HepG2 (cell line): ENCODE measurements around the gene CERS5. TPM values are rescaled to one million over a fixed set of nuclear protein-coding genes. Genes with fewer than 3 reads are reported as not detected.

Experiments
- ATAC-seq: fragments of 200-7000 bp; cut with Tn5 transposase; 3 replicates; pipeline ENCODE4 v1.9.1; 2020; ENCODE audit warnings: mild to moderate bottlenecking, moderate library complexity
- BruUV-seq: library from RNA; stranded (reverse); fragments of 400-500 nt; replicated peaks from 2 replicates; lab custom pipeline; 2021; lab: Mats Ljungman, UMichigan
- CTCF ChIA-PET: fragments of 300-600 bp; formaldehyde crosslinking; extraction: SDS; loops from one replicate; lab custom pipeline; 2021; ENCODE audit warnings: low total read pairs, inconsistent platforms, low intra/inter-chr PET ratio; lab: Yijun Ruan, JAX
- POLR2A ChIA-PET: fragments of 350-600 bp; sonication (Branson Sonifier 250); formaldehyde crosslinking; loops from one replicate; lab custom pipeline; 2020; ENCODE audit warnings: antibody characterized with exemption, inconsistent platforms; lab: Yijun Ruan, JAX
- DNase-seq: peaks from one replicate; pipeline ENCODE4 v3.0.0-alpha.2; 2015; ENCODE audit warnings: low spot score
- FAIRE-seq: peaks from 3 replicates; lab custom pipeline; 2011; peaks lifted over from hg19 to GRCh38; lab: Jason Lieb, UNC
- H2AFZ ChIP-seq: one replicate; pipeline ENCODE4 v1.6.1; 2011; ENCODE audit warnings: low read length, inconsistent platforms
- H3K27ac ChIP-seq: fragments of 300-600 bp; 3 replicates; pipeline ENCODE4 v1.8.0; 2011; ENCODE audit warnings: mixed run types, mild to moderate bottlenecking, mixed read lengths, low read length, inconsistent platforms; ENCODE audit not compliant: insufficient read depth; ENCODE audit errors: extremely low read length
- H3K27me3 ChIP-seq, 2 experiments: fragments of 200-600 bp in 1 of 2; 2 replicates in 1 of 2; 3 replicates in 1 of 2; pipeline versions ENCODE4 v1.6.0 to v1.8.0; 2011; ENCODE audit warnings: low read length in 2 of 2, mild to moderate bottlenecking in 2 of 2, moderate library complexity in 2 of 2, inconsistent platforms in 1 of 2; ENCODE audit not compliant: insufficient read depth in 2 of 2, control insufficient read depth in 1 of 2
- H3K36me3 ChIP-seq, 2 experiments: fragments of 200-600 bp in 1 of 2; replicated peaks in 1 of 2; 2 replicates in 1 of 2; 3 replicates in 1 of 2; pipeline versions ENCODE4 v1.5.1 to v1.8.0; 2011; ENCODE audit warnings: low read length in 2 of 2, inconsistent platforms in 1 of 2; ENCODE audit not compliant: insufficient read depth in 2 of 2, control insufficient read depth in 1 of 2
- H3K4me1 ChIP-seq: 2 replicates; pipeline ENCODE4 v1.5.1; 2012; ENCODE audit warnings: low read length, inconsistent platforms; ENCODE audit not compliant: insufficient read depth
- H3K4me2 ChIP-seq: 2 replicates; pipeline ENCODE4 v1.6.0; 2011; ENCODE audit warnings: low read depth, low read length, inconsistent platforms
- H3K4me3 ChIP-seq, 3 experiments: fragments of 200-600 bp in 1 of 3; sonication (generic), shearing (Covaris generic) in 1 of 3; replicated peaks in 1 of 3; 2 replicates each; pipeline ENCODE4 v1.5.1; 2011 to 2016; ENCODE audit warnings: low read length in 3 of 3, inconsistent platforms in 2 of 3, low read depth in 2 of 3, mild to moderate bottlenecking in 2 of 3, control low read depth in 1 of 3, mixed read lengths in 1 of 3; ENCODE audit not compliant: insufficient read depth in 1 of 3
- H3K79me2 ChIP-seq: one replicate; pipeline ENCODE4 v1.6.1; 2011; ENCODE audit warnings: low read length, inconsistent platforms; ENCODE audit not compliant: insufficient read depth
- H3K9ac ChIP-seq: 2 replicates; pipeline ENCODE4 v1.6.0; 2011; ENCODE audit warnings: mild to moderate bottlenecking, low read depth, low read length, inconsistent platforms; ENCODE audit not compliant: insufficient read depth
- H3K9me3 ChIP-seq: 2 replicates; pipeline ENCODE4 v1.5.1; 2012; ENCODE audit warnings: mild to moderate bottlenecking, low read length
- H4K20me1 ChIP-seq: 2 replicates; pipeline ENCODE4 v1.6.0; 2011; ENCODE audit warnings: inconsistent platforms, mild to moderate bottlenecking, low read length, moderate library complexity; ENCODE audit not compliant: insufficient read depth
- ARNTL ChIP-seq: sonication (generic); formaldehyde crosslinking; IDR thresholded peaks from 2 replicates; pipeline ENCODE4 v1.4.0; 2020; ENCODE audit warnings: mild to moderate bottlenecking, missing genetic modification reagents
- ATF7-NPFF ChIP-seq: sonication (generic); formaldehyde crosslinking; IDR thresholded peaks from 2 replicates; pipeline ENCODE4 v1.8.1; 2023; ENCODE audit warnings: mild to moderate bottlenecking, low read depth, missing genetic modification reagents, moderate library complexity
- CENPT ChIP-seq: sonication (generic); formaldehyde crosslinking; IDR thresholded peaks from 2 replicates; pipeline ENCODE4 v1.8.0; 2022; ENCODE audit warnings: low read depth, mild to moderate bottlenecking, moderate library complexity, missing genetic modification reagents
- GATAD2A ChIP-seq: IDR thresholded peaks from 2 replicates; pipeline ENCODE4 v1.6.1; 2016
- JUNB ChIP-seq: sonication (generic); formaldehyde crosslinking; IDR thresholded peaks from 2 replicates; pipeline ENCODE4 v1.8.0; 2022; ENCODE audit warnings: missing genetic modification reagents, mild to moderate bottlenecking, borderline replicate concordance
- KAT2B ChIP-seq: fragments of 150-350 bp; IDR thresholded peaks from 2 replicates; pipeline ENCODE4 v1.6.1; 2014; ENCODE audit warnings: low read depth, low read length, borderline replicate concordance
- KDM2A ChIP-seq: sonication (generic); formaldehyde crosslinking; IDR thresholded peaks from 2 replicates; pipeline ENCODE4 v1.4.0; 2020; ENCODE audit warnings: low read depth, missing genetic modification reagents, borderline replicate concordance
- KDM3A ChIP-seq: IDR thresholded peaks from 2 replicates; pipeline ENCODE4 v1.6.1; 2018; ENCODE audit warnings: low read depth, missing compliant biosample characterization
- NFIB ChIP-seq: sonication (generic); formaldehyde crosslinking; IDR thresholded peaks from 2 replicates; pipeline ENCODE4 v1.9.0; 2021; ENCODE audit warnings: missing genetic modification reagents, mild to moderate bottlenecking, borderline replicate concordance
- PHF5A ChIP-seq: IDR thresholded peaks from one replicate; pipeline ENCODE4 v1.6.1; 2018; ENCODE audit warnings: low read depth, missing genetic modification reagents; ENCODE audit not compliant: unreplicated experiment
- SYNCRIP ChIP-seq: fragments of 200-400 bp; formaldehyde crosslinking; IDR thresholded peaks from 2 replicates; pipeline ENCODE4 v1.6.1; 2018; ENCODE audit warnings: mild to moderate bottlenecking, low read depth, low read length; ENCODE audit not compliant: insufficient read depth
- TRAFD1 ChIP-seq: sonication (generic); formaldehyde crosslinking; IDR thresholded peaks from 2 replicates; pipeline ENCODE4 v1.5.1; 2020; ENCODE audit warnings: missing genetic modification reagents, mild to moderate bottlenecking, borderline replicate concordance
- ZBTB8A ChIP-seq: sonication (generic); formaldehyde crosslinking; IDR thresholded peaks from 2 replicates; pipeline ENCODE4 v1.4.0; 2020; ENCODE audit warnings: mild to moderate bottlenecking, low read depth, missing genetic modification reagents, borderline replicate concordance
- ZEB1 ChIP-seq: IDR thresholded peaks from 2 replicates; pipeline ENCODE4 v1.6.1; 2012; ENCODE audit warnings: mild to moderate bottlenecking, low read depth, inconsistent platforms; ENCODE audit not compliant: insufficient replicate concordance
- ZFP37 ChIP-seq: sonication (generic); formaldehyde crosslinking; IDR thresholded peaks from 2 replicates; pipeline ENCODE4 v1.4.0; 2020; ENCODE audit warnings: missing genetic modification reagents, borderline replicate concordance
- ZNF12 ChIP-seq: sonication (generic); formaldehyde crosslinking; IDR thresholded peaks from 2 replicates; pipeline ENCODE4 v1.5.0; 2020; ENCODE audit warnings: missing genetic modification reagents
- ZNF530 ChIP-seq: sonication (generic); formaldehyde crosslinking; IDR thresholded peaks from 2 replicates; pipeline ENCODE4 v1.5.0; 2020; ENCODE audit warnings: low read depth, mild to moderate bottlenecking, missing genetic modification reagents
- ZNF709 ChIP-seq: sonication (generic); formaldehyde crosslinking; IDR thresholded peaks from 2 replicates; pipeline ENCODE4 v1.5.0; 2020; ENCODE audit warnings: mild to moderate bottlenecking, missing genetic modification reagents
- ZNF891 ChIP-seq: sonication (generic); formaldehyde crosslinking; IDR thresholded peaks from 2 replicates; pipeline ENCODE4 v1.5.0; 2020; ENCODE audit warnings: mild to moderate bottlenecking, missing genetic modification reagents
- WGBS: methylation state at CpG from one replicate; pipeline ENCODE4 v1.1.6; 2017; ENCODE audit warnings: low lambda C conversion rate; 5-methylcytosine and 5-hydroxymethylcytosine counted together
- in situ Hi-C: cut with HindIII; loops from 2 replicates; pipeline ENCODE4 v1.10.0; 2017; ENCODE audit warnings: low pct_unique_long_range_greater_than_20kb; ENCODE audit not compliant: extremely low pct_ligation_motif_present
- intact Hi-C: fragments of 100-400 bp; cut with micrococcal nuclease; formaldehyde crosslinking; loops from one replicate; pipeline ENCODE4 v1.10.0; 2022; ENCODE audit not compliant: unreplicated experiment
- polyA plus RNA-seq, 8 experiments: library from polyadenylated mRNA; depleted of rRNA in 3 of 8; stranded (reverse) in 7 of 8; unstranded in 1 of 8; fragments of >200 nt; fragmentation: Illumina TruSeq in 4 of 8; extraction: Trizol in 4 of 8; gene quantifications; 2 replicates each; pipeline versions ENCODE4 v1.2.1 to v1.2.3, GENCODE V29; 2011 to 2016; ENCODE audit warnings: low read depth in 4 of 8, missing spikeins in 1 of 8, mixed read lengths in 1 of 8; ENCODE audit not compliant: insufficient read depth in 1 of 8
- total RNA-seq, 5 experiments: library from RNA; depleted of rRNA; stranded (reverse); fragments of >200 nt; fragmentation: Illumina TruSeq; extraction: Trizol; gene quantifications; 2 replicates each; pipeline ENCODE4 v1.2.3, GENCODE V29; 2016; ENCODE audit warnings: low read depth in 1 of 5
- TF ChIP-seq, protein P1 (sequence below): sonication (generic); formaldehyde crosslinking; conservative IDR thresholded peaks from 2 replicates; pipeline ENCODE4 v1.4.0; 2020; ENCODE audit warnings: missing genetic modification reagents

Gene CERS5
- total and polyA plus RNA-seq, 2 of the 13 experiments (the other 11 are each of a cell fraction or from before 2014, with no cell fraction given), result 22.3 to 48.8 TPM

DNA sequence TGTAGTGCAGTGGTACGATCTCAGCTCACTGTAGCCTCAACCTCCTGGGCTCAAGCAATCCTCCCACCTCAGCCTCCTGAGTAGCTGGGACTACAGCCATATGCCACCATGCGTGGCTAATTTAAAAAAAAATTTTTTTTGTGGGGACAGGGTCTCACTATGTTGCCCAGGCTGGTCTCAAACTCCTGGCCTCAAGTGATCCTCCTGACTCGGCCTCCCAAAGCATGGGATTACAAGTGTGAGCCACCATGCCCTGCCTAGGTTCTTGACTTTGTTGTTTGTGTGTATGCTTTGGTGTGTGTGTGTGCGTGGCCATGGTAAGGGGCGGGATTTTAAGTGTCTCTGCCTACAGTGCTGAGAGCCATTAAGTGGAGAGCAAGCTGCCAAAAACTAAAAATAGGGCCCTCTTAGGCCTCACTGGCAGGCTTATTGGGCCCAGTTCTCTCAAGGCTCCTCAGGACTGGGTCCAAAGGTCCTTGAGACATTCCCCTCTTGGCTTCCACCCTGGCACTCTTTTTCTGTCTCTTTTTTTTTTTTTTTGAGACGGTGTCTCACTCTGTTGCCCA, 50.0 kb downstream of the CERS5 start (continued):
- TF ChIP-seq SYNCRIP, result no peak
- TF ChIP-seq ZEB1, result no peak
- TF ChIP-seq GATAD2A (CRISPR knock-in tag), result no peak

GRCh38 chr12:50112456-50113218, 54.5 kb downstream of the CERS5 start:
- Histone ChIP-seq H3K27ac (peak overlapping the region; percentile 90), H3K9me3 (no peaks in the 10 kb centered on the region), H3K36me3 (peaks cover 1 to 6% of the 10 kb centered on the region in 2 experiments; a peak in 2 of 5 replicates), H3K9ac (peak overlapping the region; percentile 90), H3K79me2 (peaks cover 20% of the 10 kb centered on the region), H4K20me1 (no peaks in the 10 kb centered on the region), H3K27me3 (no peaks in the 10 kb centered on the region; a peak in 1 of 5 replicates), H3K4me3 (peak overlapping the region; percentile 90 to 94 (median 92)), H2AFZ (no peak overlapping the region), H3K4me2 (peak overlapping the region; percentile 99), H3K4me1 (peaks cover 50% of the 10 kb centered on the region)
- DNase-seq (peak; percentile 49), ATAC-seq (peak; percentile 10), FAIRE-seq (no peak)
- intact Hi-C loops, result loop anchor here (2.0 kb wide), 1 partner anchor 54 kb away; the partner anchor contains the start of gene CERS5
- ChIA-PET POLR2A (interaction anchor here (0.6 to 7.6 kb wide), 23 partner anchors 8 to 1202 kb away, joined by 3 to 265 read pairs (median 5); partner anchors contain the start of genes CERS5, FAM186A, GPD1 and LIMA1), CTCF (interaction anchor here (1.0 to 1.5 kb wide), 3 partner anchors 24 to 63 kb away, joined by 4 to 7 read pairs (median 4); no protein-coding TSS in a partner anchor)
- WGBS, result 2% methylated on average over 26 of the region's 26 CpGs
- in situ Hi-C loops, result no loop called here
- no TSS peak for BruUV-seq
- TF ChIP-seq ZNF709, result peak; percentile 24; the same call in 1 of the 2 replicates
- no peak for TF ChIP-seq ZNF530 (CRISPR knock-in tag)
- TF ChIP-seq ZNF891 (CRISPR knock-in tag), result 0 out of 2 replicates have a peak, but pooled peaks have one; percentile 1
- TF ChIP-seq KAT2B, result no peak
- no peak for TF ChIP-seq KDM2A (CRISPR knock-in tag)
- no peak for TF ChIP-seq JUNB (CRISPR knock-in tag)
- no peak for TF ChIP-seq KDM3A (CRISPR knock-in tag)
- TF ChIP-seq CENPT (CRISPR knock-in tag), result no peak
- no peak for TF ChIP-seq ZBTB8A (CRISPR knock-in tag)
- no peak for TF ChIP-seq NFIB (CRISPR knock-in tag)
- TF ChIP-seq ATF7-NPFF (CRISPR knock-in tag), result no peak; the same call in 1 of the 2 replicates
- TF ChIP-seq ZNF12 (CRISPR knock-in tag), result 0 out of 2 replicates have a peak, but pooled peaks have one; percentile 9
- TF ChIP-seq PHF5A (CRISPR knock-in tag), result no peak
- TF ChIP-seq, protein P1, sequence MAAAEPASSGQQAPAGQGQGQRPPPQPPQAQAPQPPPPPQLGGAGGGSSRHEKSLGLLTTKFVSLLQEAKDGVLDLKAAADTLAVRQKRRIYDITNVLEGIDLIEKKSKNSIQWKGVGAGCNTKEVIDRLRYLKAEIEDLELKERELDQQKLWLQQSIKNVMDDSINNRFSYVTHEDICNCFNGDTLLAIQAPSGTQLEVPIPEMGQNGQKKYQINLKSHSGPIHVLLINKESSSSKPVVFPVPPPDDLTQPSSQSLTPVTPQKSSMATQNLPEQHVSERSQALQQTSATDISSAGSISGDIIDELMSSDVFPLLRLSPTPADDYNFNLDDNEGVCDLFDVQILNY (CRISPR knock-in tag), result no peak; the same call in 1 of the 2 replicates
- TF ChIP-seq TRAFD1 (CRISPR knock-in tag), result no peak
- no peak for TF ChIP-seq ARNTL
- TF ChIP-seq ZFP37, result no peak
